Endothelial cell of umbilical vein (primary cell): ENCODE measurements around the gene MEOX1. TPM values are rescaled to one million over a fixed set of nuclear protein-coding genes. Genes with fewer than 3 reads are reported as not detected.

Experiments used
- BruUV-seq: library from RNA; stranded (reverse); fragments of 400-500 nt; replicated peaks from 2 replicates; lab custom pipeline; 2021; lab: Mats Ljungman, UMichigan
- CTCF ChIA-PET: fragments of 300-600, 350-600 bp; sonication (Branson Sonifier 250); formaldehyde crosslinking; loops from one replicate; lab custom pipeline; 2021; ENCODE audit warnings: antibody characterized with exemption, inconsistent platforms; lab: Charles Lee
- POLR2A ChIA-PET: fragments of 300-600, 350-600 bp; sonication (Branson Sonifier 250); formaldehyde crosslinking; loops from one replicate; lab custom pipeline; 2021; ENCODE audit warnings: antibody characterized with exemption, inconsistent platforms; lab: Charles Lee
- DNase-seq: peaks from one replicate; pipeline ENCODE4 v3.0.0-alpha.2; 2011; ENCODE audit warnings: low read depth, low spot score
- FAIRE-seq: peaks from 2 replicates; lab custom pipeline; 2011; peaks lifted over from hg19 to GRCh38; lab: Jason Lieb, UNC
- H2AFZ ChIP-seq: 2 replicates; pipeline ENCODE4 v1.6.0; 2012; ENCODE audit warnings: low read depth, low read length, control low read depth, inconsistent platforms
- H3K27ac ChIP-seq: 2 replicates; pipeline ENCODE4 v1.5.1; 2011; ENCODE audit warnings: low read depth, mild to moderate bottlenecking, control low read depth, low read length, moderate library complexity; ENCODE audit not compliant: insufficient read depth
- H3K27me3 ChIP-seq, 2 experiments: 2 replicates each; pipeline versions ENCODE4 v1.6.0 to v1.6.1; 2011; ENCODE audit warnings: low read length in 2 of 2, mixed read lengths in 1 of 2; ENCODE audit not compliant: control insufficient read depth in 2 of 2, insufficient read depth in 2 of 2
- H3K36me3 ChIP-seq, 2 experiments: 2 replicates in 1 of 2; 3 replicates in 1 of 2; pipeline ENCODE4 v1.5.1; 2011; ENCODE audit warnings: low read length in 2 of 2, mild to moderate bottlenecking in 1 of 2, moderate library complexity in 1 of 2; ENCODE audit not compliant: control insufficient read depth in 2 of 2, insufficient read depth in 2 of 2; ENCODE audit errors: extremely low read depth in 1 of 2
- H3K4me1 ChIP-seq: 3 replicates; pipeline ENCODE4 v1.5.1; 2011; ENCODE audit warnings: mild to moderate bottlenecking, low read length; ENCODE audit not compliant: control insufficient read depth, insufficient read depth; ENCODE audit errors: extremely low read depth
- H3K4me2 ChIP-seq: 2 replicates; pipeline ENCODE4 v1.6.1; 2011; ENCODE audit warnings: low read length, control low read depth, mixed read lengths; ENCODE audit not compliant: insufficient read depth
- H3K4me3 ChIP-seq, 3 experiments: fragments of 200-600 bp in 1 of 3; sonication (generic), shearing (Covaris generic) in 1 of 3; replicated peaks in 1 of 3; 2 replicates each; pipeline ENCODE4 v1.5.1; 2011 to 2016; ENCODE audit warnings: control low read depth in 3 of 3, low read length in 3 of 3, mild to moderate bottlenecking in 2 of 3, inconsistent platforms in 1 of 3, low read depth in 1 of 3, moderate library complexity in 1 of 3; ENCODE audit not compliant: insufficient read depth in 1 of 3
- H3K79me2 ChIP-seq: 2 replicates; pipeline ENCODE4 v1.6.0; 2012; ENCODE audit warnings: low read length, inconsistent platforms; ENCODE audit not compliant: control insufficient read depth, insufficient read depth
- H3K9ac ChIP-seq: replicated peaks from 2 replicates; pipeline ENCODE3; 2011; ENCODE audit warnings: low read length, control low read depth; ENCODE audit not compliant: insufficient read depth; ENCODE audit errors: extremely low read depth
- H3K9me1 ChIP-seq: replicated peaks from 3 replicates; pipeline ENCODE4 v1.6.0; 2011; ENCODE audit warnings: mild to moderate bottlenecking, low read length; ENCODE audit not compliant: control insufficient read depth, insufficient read depth; ENCODE audit errors: extremely low read depth
- H3K9me3 ChIP-seq: replicated peaks from 2 replicates; pipeline ENCODE4 v1.5.1; 2012; ENCODE audit warnings: low read length, inconsistent platforms; ENCODE audit not compliant: control insufficient read depth, insufficient read depth
- H4K20me1 ChIP-seq: replicated peaks from 2 replicates; pipeline ENCODE3; 2011; ENCODE audit warnings: mild to moderate bottlenecking, low read length; ENCODE audit not compliant: control insufficient read depth, insufficient read depth; ENCODE audit errors: extremely low read depth
- EZH2 ChIP-seq: IDR thresholded peaks from 2 replicates; pipeline ENCODE4 v1.6.1; 2012; ENCODE audit warnings: borderline replicate concordance, low read depth, mild to moderate bottlenecking, moderate library complexity, low read length, inconsistent platforms; ENCODE audit not compliant: severe bottlenecking
- FOS ChIP-seq: IDR thresholded peaks from 2 replicates; pipeline ENCODE4 v1.6.1; 2011; ENCODE audit warnings: mild to moderate bottlenecking, low read length, moderate library complexity, borderline replicate concordance; ENCODE audit not compliant: insufficient read depth
- GATA2 ChIP-seq: IDR thresholded peaks from 2 replicates; pipeline ENCODE4 v1.7.0; 2011; ENCODE audit warnings: low read depth, mild to moderate bottlenecking, moderate library complexity, mixed read lengths, low read length; ENCODE audit not compliant: insufficient read length, insufficient read depth
- JUN ChIP-seq: IDR thresholded peaks from 2 replicates; pipeline ENCODE4 v1.6.1; 2011; ENCODE audit warnings: borderline replicate concordance, low read depth; ENCODE audit not compliant: insufficient read length, insufficient read depth
- MYC ChIP-seq: IDR thresholded peaks from one replicate; pipeline ENCODE4 v1.6.1; 2011; ENCODE audit warnings: mild to moderate bottlenecking, low read depth, low read length
- POLR2A ChIP-seq: IDR thresholded peaks from 2 replicates; pipeline ENCODE4 v1.6.1; 2012; ENCODE audit warnings: low read depth, mild to moderate bottlenecking, control low read depth, low read length
- POLR2AphosphoS5 ChIP-seq: IDR thresholded peaks from 2 replicates; pipeline ENCODE4 v1.6.1; 2012; ENCODE audit warnings: low read depth, mild to moderate bottlenecking, control low read depth, low read length, moderate library complexity; ENCODE audit not compliant: insufficient read depth
- dilution Hi-C: fragments of 300-500 bp; cut with MboI; formaldehyde crosslinking; loops from one replicate; pipeline ENCODE4 v1.15.0; 2019; ENCODE audit warnings: low sequenced_read_pairs; ENCODE audit not compliant: extremely low pct_ligation_motif_present
- intact Hi-C: fragments of 100-400 bp; cut with micrococcal nuclease; formaldehyde crosslinking; loops from one replicate; pipeline ENCODE4 v1.10.0; 2022
- polyA plus RNA-seq, 4 experiments: library from polyadenylated mRNA; depleted of rRNA in 3 of 4; stranded (reverse) in 3 of 4; unstranded in 1 of 4; fragments of >200 nt; gene quantifications; 2 replicates each; pipeline versions ENCODE4 v1.2.1 to v1.2.3, GENCODE V29; 2011 to 2012; ENCODE audit warnings: missing spikeins in 1 of 4
- total RNA-seq: library from RNA; stranded (reverse); gene quantifications from 2 replicates; pipeline ENCODE4 v1.2.3, GENCODE V29; 2021
- TF ChIP-seq, protein P1 (sequence below), 2 donors: IDR thresholded peaks; 1 replicate in 1 of 2; 2 replicates in 1 of 2; pipeline ENCODE4 v1.5.1; 2011; ENCODE audit warnings: low read length in 2 of 2, mild to moderate bottlenecking in 2 of 2, moderate library complexity in 2 of 2, control low read depth in 1 of 2, inconsistent platforms in 1 of 2, low read depth in 1 of 2; ENCODE audit not compliant: insufficient read depth in 1 of 2; ENCODE audit errors: extremely low read depth in 1 of 2
- TF ChIP-seq, protein P2 (sequence below): IDR thresholded peaks from 2 replicates; pipeline ENCODE4 v1.6.1; 2011; ENCODE audit not compliant: insufficient read depth, insufficient read length

Gene MEOX1
- total and polyA plus RNA-seq, 2 donors (not counting 3 experiments of a cell fraction or from before 2014, with no cell fraction given): 0.06 TPM; not detected in 1

GRCh38 chr17:43612515-43612914 is 49.2 kb downstream of the MEOX1 start:
- CTCF ChIA-PET: interaction anchor here (0.6 to 1.4 kb wide), 2 partner anchors 25 to 61 kb away, joined by 3 to 4 read pairs; no protein-coding TSS in a partner anchor
- no peak for FAIRE-seq

More at GRCh38 chr17:43612515-43612914, 49.2 kb downstream of the MEOX1 start:
- H4K20me1 ChIP-seq: no peaks in the 10 kb centered on the region
- H3K9me3 ChIP-seq: no peaks in the 10 kb centered on the region
- no peak overlapping the region for H2AFZ ChIP-seq
- no peaks in the 10 kb centered on the region for H3K9me1 ChIP-seq
- POLR2A ChIA-PET: no interaction called here
- DNase-seq: no peak
- TF ChIP-seq, protein P1, sequence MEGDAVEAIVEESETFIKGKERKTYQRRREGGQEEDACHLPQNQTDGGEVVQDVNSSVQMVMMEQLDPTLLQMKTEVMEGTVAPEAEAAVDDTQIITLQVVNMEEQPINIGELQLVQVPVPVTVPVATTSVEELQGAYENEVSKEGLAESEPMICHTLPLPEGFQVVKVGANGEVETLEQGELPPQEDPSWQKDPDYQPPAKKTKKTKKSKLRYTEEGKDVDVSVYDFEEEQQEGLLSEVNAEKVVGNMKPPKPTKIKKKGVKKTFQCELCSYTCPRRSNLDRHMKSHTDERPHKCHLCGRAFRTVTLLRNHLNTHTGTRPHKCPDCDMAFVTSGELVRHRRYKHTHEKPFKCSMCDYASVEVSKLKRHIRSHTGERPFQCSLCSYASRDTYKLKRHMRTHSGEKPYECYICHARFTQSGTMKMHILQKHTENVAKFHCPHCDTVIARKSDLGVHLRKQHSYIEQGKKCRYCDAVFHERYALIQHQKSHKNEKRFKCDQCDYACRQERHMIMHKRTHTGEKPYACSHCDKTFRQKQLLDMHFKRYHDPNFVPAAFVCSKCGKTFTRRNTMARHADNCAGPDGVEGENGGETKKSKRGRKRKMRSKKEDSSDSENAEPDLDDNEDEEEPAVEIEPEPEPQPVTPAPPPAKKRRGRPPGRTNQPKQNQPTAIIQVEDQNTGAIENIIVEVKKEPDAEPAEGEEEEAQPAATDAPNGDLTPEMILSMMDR (IDR thresholded peaks at IDR 0.05; ENCODE audit: extremely low read depth in 1 of 2, insufficient read depth in 1 of 2, low read depth in 1 of 2, low read length in 2 of 2): no peak
- TF ChIP-seq POLR2A (no peak), MYC (no peak), GATA2 (no peak), POLR2AphosphoS5 (no peak), EZH2 (no peak), FOS (no peak), JUN (no peak)
- TF ChIP-seq, protein P2, sequence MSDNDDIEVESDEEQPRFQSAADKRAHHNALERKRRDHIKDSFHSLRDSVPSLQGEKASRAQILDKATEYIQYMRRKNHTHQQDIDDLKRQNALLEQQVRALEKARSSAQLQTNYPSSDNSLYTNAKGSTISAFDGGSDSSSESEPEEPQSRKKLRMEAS: no peak
- dilution Hi-C loops (no loop called here), intact Hi-C loops (no loop called here)
- H3K79me2 ChIP-seq: no peaks in the 10 kb centered on the region
- H3K27ac ChIP-seq: no peak overlapping the region
- H3K4me1 ChIP-seq: peaks cover 11% of the 10 kb centered on the region
- no peaks in the 10 kb centered on the region for H3K36me3 ChIP-seq
- no peak overlapping the region for H3K4me2 ChIP-seq
- H3K4me3 ChIP-seq: no peak overlapping the region
- BruUV-seq: no TSS peak
- peaks cover 0 to 3% of the 10 kb centered on the region in 2 experiments for H3K27me3 ChIP-seq
- no peak overlapping the region for H3K9ac ChIP-seq
